PC-3 (cell line): ENCODE measurements around the gene APCDD1. TPM values are rescaled to one million over a fixed set of nuclear protein-coding genes. Genes with fewer than 3 reads are reported as not detected.
A peak's percentile ranks its signal among the peaks of the same experiment; 100 is the strongest.

ENCODE experiments used
- ATAC-seq: fragments of 200-7000 bp; cut with Tn5 transposase; 2 replicates; pipeline ENCODE4 v1.9.1; 2020; ENCODE audit warnings: mild to moderate bottlenecking, moderate library complexity
- BruUV-seq: library from RNA; stranded (reverse); fragments of 400-500 nt; replicated peaks from 2 replicates; lab custom pipeline; 2021; lab: Mats Ljungman, UMichigan
- CTCF ChIA-PET: fragments of 300-600 bp; sonication (Branson Sonifier 250); formaldehyde crosslinking; loops from one replicate; lab custom pipeline; 2022; ENCODE audit warnings: antibody characterized with exemption; lab: Charles Lee
- POLR2A ChIA-PET: fragments of 300-600 bp; sonication (Branson Sonifier 250); formaldehyde crosslinking; loops from one replicate; lab custom pipeline; 2022; ENCODE audit warnings: antibody characterized with exemption; ENCODE audit not compliant: unreplicated experiment; lab: Charles Lee
- DNase-seq: peaks from one replicate; pipeline ENCODE4 v3.0.0-alpha.2; 2015
- H2AFZ ChIP-seq: fragments of 300-600 bp; sonication (generic); 2 replicates; pipeline ENCODE4 v1.6.0; 2016; ENCODE audit warnings: antibody characterized with exemption, low read length
- H3F3A ChIP-seq: fragments of 300-600 bp; sonication (generic); one replicate; pipeline ENCODE4 v1.6.0; 2017; ENCODE audit warnings: antibody characterized with exemption, low read length, control low read depth, mild to moderate bottlenecking; ENCODE audit not compliant: unreplicated experiment
- H3K27ac ChIP-seq: fragments of 300-600 bp; sonication (generic); 2 replicates; pipeline ENCODE4 v1.5.1; 2016; ENCODE audit warnings: mild to moderate bottlenecking, low read length
- H3K27me3 ChIP-seq: fragments of 300-600 bp; sonication (generic); 2 replicates; pipeline ENCODE4 v1.6.1; 2016; ENCODE audit warnings: low read length, mixed read lengths
- H3K36me3 ChIP-seq: fragments of 300-600 bp; sonication (generic); 2 replicates; pipeline ENCODE4 v1.6.1; 2016; ENCODE audit warnings: low read depth, mixed run types, low read length, mixed read lengths
- H3K4me1 ChIP-seq: fragments of 300-600 bp; sonication (generic); 2 replicates; pipeline ENCODE4 v1.5.1; 2016; ENCODE audit warnings: low read length; ENCODE audit not compliant: insufficient read depth
- H3K4me2 ChIP-seq: fragments of 300-600 bp; sonication (generic); 2 replicates; pipeline ENCODE4 v1.6.0; 2016; ENCODE audit warnings: low read length
- H3K4me3 ChIP-seq: fragments of 300-600 bp; sonication (generic); 2 replicates; pipeline ENCODE4 v1.5.1; 2016; ENCODE audit warnings: mild to moderate bottlenecking, low read length, mixed read lengths
- H3K79me2 ChIP-seq: fragments of 300-600 bp; sonication (generic); 2 replicates; pipeline ENCODE4 v1.6.1; 2017; ENCODE audit warnings: low read length, mixed read lengths
- H3K9ac ChIP-seq: fragments of 300-600 bp; sonication (generic); 2 replicates; pipeline ENCODE4 v1.6.0; 2016; ENCODE audit warnings: mild to moderate bottlenecking, low read length
- H3K9me2 ChIP-seq: fragments of 300-600 bp; sonication (generic); replicated peaks from 2 replicates; pipeline ENCODE4 v1.6.1; 2016; ENCODE audit warnings: mixed run types, low read length, mixed read lengths
- H3K9me3 ChIP-seq: fragments of 300-600 bp; sonication (generic); 2 replicates; pipeline ENCODE4 v1.6.1; 2016; ENCODE audit warnings: low read length, mixed read lengths
- H4K20me1 ChIP-seq: fragments of 300-600 bp; sonication (generic); 2 replicates; pipeline ENCODE4 v1.6.1; 2016; ENCODE audit warnings: low read length, mixed read lengths
- CTCF ChIP-seq: fragments of 300-600 bp; sonication (generic); conservative IDR thresholded peaks from 2 replicates; pipeline ENCODE4 v1.5.1; 2017; ENCODE audit warnings: antibody characterized with exemption, low read depth, mild to moderate bottlenecking, low read length
- EZH2 ChIP-seq: fragments of 300-600 bp; sonication (generic); IDR thresholded peaks from one replicate; pipeline ENCODE4 v1.6.1; 2017; ENCODE audit warnings: antibody characterized with exemption, mild to moderate bottlenecking, low read length; ENCODE audit not compliant: unreplicated experiment
- EZH2phosphoT487 ChIP-seq: fragments of 300-600 bp; sonication (generic); IDR thresholded peaks from 2 replicates; pipeline ENCODE4 v1.6.1; 2018; ENCODE audit warnings: mild to moderate bottlenecking, antibody characterized with exemption, low read length, borderline replicate concordance
- intact Hi-C: fragments of 100-400 bp; cut with micrococcal nuclease; formaldehyde crosslinking; loops from 2 replicates; pipeline ENCODE4 v1.9.0; 2023
- total RNA-seq: library from RNA; depleted of rRNA; stranded (reverse); fragments of >200 nt; gene quantifications from 2 replicates; pipeline ENCODE4 v1.2.3, GENCODE V29; 2014

Gene APCDD1
- total RNA-seq, 1 experiment from 2014 or later, result not detected

- Histone ChIP-seq H3K4me2 (peak overlapping the region; percentile 94), H3K9me3 (no peaks in the 10 kb centered on the region), H3F3A (peaks cover 6% of the 10 kb centered on the region), H3K4me3 (peak overlapping the region; percentile 98), H4K20me1 (peaks cover 15% of the 10 kb centered on the region), H3K27me3 (0 out of 2 replicates have a peak, but pooled peaks cover 3% of the 10 kb centered on the region), H3K27ac (peak overlapping the region; percentile 37), H3K79me2 (peaks cover 52% of the 10 kb centered on the region), H3K36me3 (no peaks in the 10 kb centered on the region), H3K9me2 (no peaks in the 10 kb centered on the region), H3K4me1 (peaks cover 33% of the 10 kb centered on the region), H2AFZ (peak overlapping the region; percentile 73), H3K9ac (peak overlapping the region; percentile 85)
- TF ChIP-seq EZH2 (no peak), EZH2phosphoT487 (no peak), CTCF (no peak)
- peak; percentile 5 for ATAC-seq
- intact Hi-C loops, result loop anchor here (10.0 kb wide), 1 partner anchor 792 kb away; no protein-coding TSS in a partner anchor
- CTCF ChIA-PET, result no interaction called here
- BruUV-seq, result TSS peak; percentile 38
- POLR2A ChIA-PET, result interaction anchor here (0.7 kb wide), 1 partner anchor 574 kb away, joined by 3 read pairs; no protein-coding TSS in a partner anchor
- no peak for DNase-seq
Measured at GRCh38 chr18:10526561-10526949, 72.1 kb downstream of the APCDD1 start.

DNA sequence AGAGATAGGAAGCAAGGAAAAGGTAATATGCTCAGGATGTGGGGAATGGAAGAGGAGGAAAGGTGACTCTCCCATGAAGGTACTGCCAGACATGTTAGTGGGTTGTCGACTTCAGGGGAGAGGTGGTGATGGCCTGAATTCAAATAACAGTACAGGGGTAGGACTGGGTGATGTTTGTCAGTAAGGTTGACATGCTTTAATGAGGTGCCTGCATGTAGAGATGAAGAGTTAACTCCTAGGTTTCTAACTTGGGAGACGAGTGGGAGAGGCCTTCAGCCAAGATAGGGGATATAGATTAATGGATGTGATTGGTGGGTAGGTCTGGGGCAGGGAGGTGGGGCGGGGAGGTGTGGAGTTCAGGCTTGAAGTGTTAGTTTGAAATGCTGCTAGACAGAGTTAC is 74.0 kb downstream of the APCDD1 start:
- H4K20me1 ChIP-seq, result peaks cover 15% of the 10 kb centered on the region
- H3K4me3 ChIP-seq, result no peak overlapping the region
- H3K4me2 ChIP-seq, result peak overlapping the region; percentile 15; the same call in 1 of the 2 replicates
- ChIA-PET CTCF (no interaction called here), POLR2A (no interaction called here)
- H3K4me1 ChIP-seq, result peaks cover 33% of the 10 kb centered on the region
- intact Hi-C loops, result loop anchor here (10.0 kb wide), 1 partner anchor 794 kb away; no protein-coding TSS in a partner anchor
- DNase-seq, result no peak
- H3K79me2 ChIP-seq, result peaks cover 70% of the 10 kb centered on the region
- no peaks in the 10 kb centered on the region for H3K9me3 ChIP-seq
- H3K36me3 ChIP-seq, result no peaks in the 10 kb centered on the region; the same call in 1 of the 2 replicates
- H3K27ac ChIP-seq, result no peak overlapping the region
- H3K27me3 ChIP-seq, result no peaks in the 10 kb centered on the region
- no peaks in the 10 kb centered on the region for H3K9me2 ChIP-seq
- TF ChIP-seq EZH2phosphoT487 (no peak), EZH2 (no peak), CTCF (no peak)
- BruUV-seq, result no TSS peak
- no peak overlapping the region for H2AFZ ChIP-seq
- no peak for ATAC-seq
- peaks cover 6% of the 10 kb centered on the region for H3F3A ChIP-seq
- H3K9ac ChIP-seq, result no peak overlapping the region

GRCh38 chr18:10530002-10530401 is 75.6 kb downstream of the APCDD1 start:
- ChIA-PET POLR2A (no interaction called here), CTCF (no interaction called here)
- Histone ChIP-seq H3K9me3 (no peaks in the 10 kb centered on the region), H2AFZ (no peak overlapping the region), H3K27ac (peak overlapping the region; percentile 56), H3K9me2 (no peaks in the 10 kb centered on the region), H3F3A (peaks cover 6% of the 10 kb centered on the region), H3K36me3 (peaks cover 3% of the 10 kb centered on the region), H3K9ac (no peak overlapping the region), H3K4me1 (peaks cover 29% of the 10 kb centered on the region), H3K4me2 (peak overlapping the region; percentile 62), H3K27me3 (no peaks in the 10 kb centered on the region), H3K79me2 (peaks cover 70% of the 10 kb centered on the region), H3K4me3 (no peak overlapping the region), H4K20me1 (peaks cover 15% of the 10 kb centered on the region)
- no peak for ATAC-seq
- no TSS peak for BruUV-seq
- no peak for DNase-seq
- TF ChIP-seq EZH2phosphoT487, result no peak
- no peak for TF ChIP-seq CTCF
- TF ChIP-seq EZH2, result no peak
- intact Hi-C loops, result no loop called here
